HG03060 (cell line): Measurements from ENCODE around the gene MYCBP2.
"Not testable (repeated sequence)": the region's sequence is repeated elsewhere in the genome, so short reads cannot be mapped to it uniquely, and the experiment has no call there.

ENCODE experiments used
- ATAC-seq: cut with Tn5 transposase; IDR thresholded peaks from one replicate; pipeline ENCODE4 v1.9.1; 2021; ENCODE audit warnings: low read depth, moderate number of reproducible peaks; ENCODE audit not compliant: unreplicated experiment

The MYCBP2 gene

DNA sequence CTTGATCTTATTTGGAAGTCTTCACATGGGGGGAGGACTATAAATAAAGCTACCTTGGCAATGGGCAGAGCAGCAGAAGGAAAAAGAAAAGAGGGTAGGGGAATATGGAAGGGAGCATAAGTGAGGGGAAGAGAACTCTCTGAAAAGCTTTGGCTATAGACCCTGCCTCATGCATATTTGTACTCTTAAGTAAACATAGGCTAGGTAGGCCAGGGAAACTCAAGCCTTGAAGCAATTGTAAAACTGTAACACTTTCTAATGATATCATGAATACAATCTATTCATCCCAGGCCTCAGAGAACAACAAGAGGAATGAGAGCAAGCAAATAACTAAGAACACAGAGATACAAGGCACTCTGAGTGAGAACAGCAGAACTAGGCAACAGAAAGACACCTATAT, 20.4 kb downstream of the MYCBP2 start:
- ATAC-seq, result no peak

DNA sequence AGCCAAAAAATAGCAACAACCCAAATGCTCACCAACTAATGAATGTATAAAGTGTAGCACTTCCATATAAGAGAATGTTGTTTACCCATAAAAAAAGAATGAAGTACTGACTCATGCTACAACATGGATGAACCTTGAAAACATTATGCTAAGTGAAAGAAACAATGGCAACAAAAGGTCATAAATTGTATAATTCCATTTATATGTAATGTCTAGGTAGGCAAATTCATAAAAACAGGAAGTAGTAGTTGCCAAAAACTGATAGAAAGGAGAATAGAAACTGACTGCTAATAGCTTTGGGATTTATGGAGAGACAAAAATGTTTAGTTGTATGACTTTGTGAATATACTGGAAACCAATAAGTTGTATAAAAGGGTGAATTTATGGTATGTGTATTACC, 21.6 kb downstream of the MYCBP2 start:
- no peak for ATAC-seq

DNA sequence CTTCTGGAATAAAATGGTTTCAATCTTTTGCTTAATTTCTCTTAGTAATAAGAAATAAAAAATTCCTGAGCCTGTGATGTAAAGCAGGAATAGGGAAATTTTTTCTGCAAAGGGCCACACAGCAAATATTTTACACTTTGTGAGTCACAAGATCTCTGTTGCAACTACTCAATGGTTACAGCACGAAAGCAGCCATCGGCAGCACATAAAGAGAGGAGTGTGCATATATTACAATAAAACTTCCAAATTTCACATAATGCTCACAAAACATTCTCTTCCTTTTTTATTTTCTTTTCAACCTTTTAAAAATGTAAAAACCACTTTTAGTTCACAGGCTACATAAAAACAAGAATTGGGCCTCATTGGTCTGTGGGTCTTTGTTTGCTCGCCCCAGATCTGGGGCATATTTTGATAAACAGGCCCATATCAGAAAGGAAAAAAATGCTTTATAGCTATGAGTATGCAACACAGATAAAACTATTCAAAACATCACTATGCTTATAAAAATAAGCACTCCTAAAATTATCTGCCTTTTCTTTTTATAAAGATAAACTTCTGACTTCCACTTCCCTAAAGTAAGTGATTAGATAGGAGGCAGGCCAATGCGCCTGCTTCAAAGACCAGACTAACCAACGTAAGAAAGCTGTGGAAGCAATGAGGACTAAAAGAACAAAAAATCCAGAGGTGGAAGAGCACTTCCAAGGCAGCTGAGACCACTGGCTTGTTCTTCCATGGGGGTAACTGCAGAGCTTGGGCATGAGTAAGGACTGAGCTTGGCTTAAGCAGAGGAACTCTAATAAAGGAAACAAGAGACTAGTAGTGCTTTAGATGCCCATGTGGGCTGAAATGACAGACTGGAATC, 26.5 kb downstream of the MYCBP2 start:
- ATAC-seq, result no peak

- ATAC-seq, result no peak
Measured at GRCh38 chr13:77299587-77299986, 27.3 kb downstream of the MYCBP2 start.

GRCh38 chr13:77298426-77298825, 28.5 kb downstream of the MYCBP2 start:
- peak; percentile 62 for ATAC-seq

DNA sequence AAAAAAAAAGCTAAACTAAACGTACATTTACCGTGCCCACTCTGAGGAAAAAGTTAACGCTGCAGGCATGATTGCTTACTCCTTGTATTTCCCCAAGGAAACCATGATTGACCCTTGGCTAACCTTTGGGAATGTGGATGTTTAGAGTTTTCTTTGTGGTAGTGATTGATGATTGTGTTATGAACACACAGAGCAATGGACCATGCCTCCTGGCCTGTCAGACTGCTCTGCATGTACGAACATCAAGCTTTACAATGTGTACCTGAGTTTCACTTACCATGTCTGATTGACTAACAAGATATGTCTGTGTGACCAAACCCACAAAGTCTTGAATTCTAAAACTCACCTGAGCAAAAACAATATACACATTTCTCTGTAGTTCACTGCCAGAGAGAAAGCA, 35.1 kb downstream of the MYCBP2 start:
- ATAC-seq, result no peak

DNA sequence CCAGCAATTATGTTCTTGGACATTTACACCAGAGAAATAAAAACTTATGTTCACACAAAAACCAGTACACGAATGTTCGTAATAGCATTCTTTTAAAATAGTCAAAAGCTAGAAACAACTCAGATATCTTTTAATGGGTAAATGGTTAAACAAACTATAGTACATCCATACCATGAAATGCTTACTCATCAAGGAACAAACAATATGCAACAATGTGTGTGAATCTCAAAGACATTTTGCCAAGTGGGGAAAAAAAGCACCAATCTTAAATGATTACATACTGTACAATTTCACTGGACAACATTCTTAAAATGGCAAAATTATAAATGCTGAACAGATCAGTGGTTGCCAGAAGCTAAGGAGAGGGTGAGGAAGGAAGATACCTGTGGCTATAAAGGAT, 36.6 kb downstream of the MYCBP2 start:
- ATAC-seq, result no peak

DNA sequence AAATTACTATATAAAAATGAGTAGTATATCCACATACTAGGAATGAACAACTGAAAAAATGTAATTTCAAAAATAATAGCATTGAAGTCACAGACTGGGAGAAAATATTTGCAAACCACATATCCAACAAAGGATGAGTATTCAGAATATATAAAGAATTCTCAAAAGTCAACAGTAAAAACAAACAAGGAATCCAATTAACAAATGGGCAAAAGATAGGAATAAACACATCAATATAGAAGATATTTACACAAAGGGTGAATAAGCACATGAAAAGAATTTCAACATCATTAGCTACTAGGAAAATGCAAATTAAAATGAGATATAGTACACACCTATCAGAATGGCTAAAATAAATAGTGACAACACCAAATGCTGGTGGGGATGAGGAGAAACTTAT, 37.0 kb downstream of the MYCBP2 start:
- ATAC-seq, result no peak

- not testable (repeated sequence) for ATAC-seq
Measured at GRCh38 chr13:77285632-77286031, 41.3 kb downstream of the MYCBP2 start.

- no peak for ATAC-seq
Measured at GRCh38 chr13:77285098-77285497, 41.8 kb downstream of the MYCBP2 start.

DNA sequence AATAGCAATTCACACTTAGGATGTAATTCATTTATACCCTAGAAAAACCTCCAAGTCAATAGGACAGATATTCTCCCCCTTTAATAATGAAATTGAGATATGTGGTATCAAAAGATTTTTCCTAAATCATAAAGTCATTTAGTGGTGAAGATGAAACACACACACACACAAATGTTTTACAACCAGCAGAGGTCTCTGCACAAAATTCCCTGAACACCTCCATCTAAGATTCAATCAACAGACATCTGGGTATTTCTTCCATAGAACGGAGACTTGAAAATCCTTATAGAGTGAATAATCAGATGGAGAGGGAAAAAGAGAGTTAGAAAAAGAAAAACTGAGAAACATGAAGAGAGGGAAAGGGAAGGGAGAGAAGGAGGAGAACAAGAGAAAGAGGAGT, 52.8 kb downstream of the MYCBP2 start:
- no peak for ATAC-seq

- ATAC-seq, result no peak
Measured at GRCh38 chr13:77269141-77269540, 57.8 kb downstream of the MYCBP2 start.

DNA sequence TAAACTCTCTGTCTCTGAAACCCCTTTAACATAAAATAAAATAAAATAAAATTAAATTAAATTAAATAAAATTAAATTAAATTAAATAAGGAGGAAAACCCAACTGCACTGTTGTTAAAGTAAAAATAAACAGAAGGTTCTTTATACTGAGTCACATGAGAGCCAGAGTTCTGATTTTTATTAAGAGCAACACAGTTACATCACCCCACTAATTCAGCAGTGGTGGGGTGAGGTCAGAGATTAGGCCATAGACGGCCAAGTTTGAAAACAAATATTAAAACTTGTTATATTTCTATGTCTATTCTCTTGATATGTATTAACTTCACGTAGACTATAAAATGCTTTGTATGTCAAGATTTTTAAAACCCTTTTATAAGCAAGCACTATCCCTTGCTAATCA, 59.5 kb downstream of the MYCBP2 start:
- no peak for ATAC-seq

DNA sequence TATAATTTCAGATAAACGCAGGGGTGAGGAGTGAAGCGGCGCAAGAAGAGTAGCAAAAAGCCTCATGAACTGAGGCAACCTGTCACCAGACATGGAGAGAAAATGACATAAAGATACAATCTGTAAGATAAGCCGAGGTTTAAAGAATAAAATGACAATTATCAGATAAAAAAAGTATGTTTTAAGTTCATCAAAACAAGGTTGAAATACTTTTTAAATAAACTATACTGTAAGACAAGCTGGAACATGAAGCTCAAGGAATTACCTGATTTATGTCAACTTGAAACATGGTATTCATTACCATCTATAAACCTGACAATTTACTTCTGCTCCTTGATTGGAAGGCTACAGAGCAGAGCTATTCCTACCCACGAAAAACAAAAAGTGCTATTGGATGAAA, 61.6 kb downstream of the MYCBP2 start:
- no peak for ATAC-seq

DNA sequence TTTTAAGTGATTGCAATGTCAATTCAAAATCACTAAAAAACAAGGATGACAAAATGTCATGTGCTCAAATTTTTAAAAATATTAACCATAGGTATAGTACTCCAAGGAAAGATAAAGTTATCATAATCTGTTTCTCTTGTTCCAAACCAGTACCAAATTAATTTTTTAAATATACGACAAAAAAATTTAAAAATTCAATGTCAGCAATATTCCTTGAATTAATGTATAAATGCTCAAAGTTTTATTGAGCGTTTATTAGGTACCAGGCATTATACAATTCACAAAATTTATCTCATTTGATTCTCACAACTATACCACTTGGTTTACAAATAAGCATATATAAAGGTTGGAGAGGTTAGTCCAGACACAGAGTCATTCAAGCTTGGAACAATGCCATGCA, 64.7 kb downstream of the MYCBP2 start:
- ATAC-seq, result no peak

DNA sequence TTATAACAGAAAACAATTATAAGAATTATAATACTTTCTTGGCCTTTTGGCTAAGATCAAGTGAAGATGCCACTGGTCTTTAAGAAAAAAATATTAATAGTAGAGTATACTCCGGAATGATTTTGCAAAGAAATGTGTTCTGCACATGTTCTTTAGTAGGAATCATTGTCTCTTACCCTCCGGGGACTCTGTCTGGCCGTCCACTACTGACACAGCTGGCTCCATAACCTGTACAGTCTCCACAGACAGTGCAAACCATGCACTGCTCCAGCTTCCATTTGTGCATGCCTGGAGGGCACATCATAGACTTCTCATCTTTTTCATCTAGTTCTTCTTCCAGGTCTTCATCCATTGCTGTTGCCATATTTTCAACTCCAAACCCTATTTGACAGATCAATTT, 75.9 kb downstream of the MYCBP2 start:
- no peak for ATAC-seq

- ATAC-seq, result not testable (repeated sequence)
Measured at GRCh38 chr13:77245224-77245623, 81.7 kb downstream of the MYCBP2 start.

- no peak for ATAC-seq
Measured at GRCh38 chr13:77239312-77239711, 87.6 kb downstream of the MYCBP2 start.

DNA sequence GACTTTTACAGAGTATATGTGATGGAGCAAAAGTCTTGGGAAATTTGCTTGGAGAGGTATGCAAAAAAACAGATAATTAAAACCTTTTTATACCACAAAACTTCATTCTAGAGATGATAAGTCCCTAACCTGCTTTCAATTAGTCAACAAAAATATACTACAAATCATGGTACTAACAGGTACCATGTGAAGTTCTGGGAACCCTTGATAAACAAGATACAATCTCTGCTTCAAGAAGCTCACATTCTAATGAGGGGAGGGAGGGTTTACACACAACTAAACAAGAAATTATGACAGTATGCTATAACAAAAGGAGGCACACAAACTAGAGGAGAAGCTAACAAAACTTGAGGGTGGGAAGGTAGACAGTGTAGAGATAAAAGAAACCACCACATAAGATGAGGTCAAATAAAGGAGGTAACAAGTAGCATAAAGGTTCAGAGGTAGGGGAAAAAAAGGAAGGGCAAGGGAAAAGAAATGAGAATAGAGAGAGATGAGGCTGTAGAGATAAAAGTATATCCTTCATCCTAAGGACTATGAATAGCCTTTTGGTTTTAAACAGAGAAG, 91.4 kb downstream of the MYCBP2 start:
- ATAC-seq, result no peak

DNA sequence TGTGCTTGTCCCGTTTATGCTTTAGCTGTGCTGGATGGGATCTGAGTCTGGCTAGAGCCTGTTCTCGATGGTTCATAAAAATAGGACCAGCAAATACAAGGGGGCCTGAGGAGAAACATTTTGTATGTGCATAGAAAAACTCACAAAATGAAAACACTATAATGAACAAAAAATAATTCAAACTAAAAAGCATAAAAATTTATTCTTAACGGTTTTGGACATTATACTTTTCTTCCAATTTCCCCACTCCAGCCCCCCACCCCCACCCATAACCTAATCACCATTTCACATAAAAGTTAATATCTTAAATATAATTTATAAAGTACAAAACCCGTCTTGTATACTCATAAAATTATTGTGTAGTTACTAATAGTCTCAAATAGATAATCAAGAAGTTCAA, 93.7 kb downstream of the MYCBP2 start:
- no peak for ATAC-seq

DNA sequence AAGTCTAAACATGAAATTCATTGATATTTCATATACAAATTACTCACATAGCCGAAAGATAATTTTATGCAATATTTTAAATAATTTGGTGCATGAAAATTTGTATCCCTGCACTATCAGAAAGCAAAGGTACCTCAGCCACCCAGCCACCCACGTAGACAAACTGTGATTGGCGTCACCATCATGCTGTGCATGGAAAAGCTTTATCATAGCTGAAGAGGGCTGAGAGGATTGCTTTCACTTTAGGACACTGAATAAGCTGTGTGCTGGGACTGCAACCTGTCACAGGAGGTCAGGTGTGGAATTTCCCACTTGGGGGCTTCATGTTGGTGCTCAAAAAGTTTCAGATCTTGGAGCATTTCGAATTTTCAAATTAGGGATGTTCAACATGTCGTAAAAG, 96.3 kb downstream of the MYCBP2 start:
- ATAC-seq, result no peak

- ATAC-seq, result no peak
Measured at GRCh38 chr13:77225946-77226345, 100.9 kb downstream of the MYCBP2 start.
